ENCODE measurements around the gene TUBB1. TPM values are rescaled to one million over a fixed set of nuclear protein-coding genes. Genes with fewer than 3 reads are reported as not detected.

Gene TUBB1
- total and polyA plus RNA-seq, 2 of the 4 experiments (the other 2 are of a cell fraction) = not detected

DNA sequence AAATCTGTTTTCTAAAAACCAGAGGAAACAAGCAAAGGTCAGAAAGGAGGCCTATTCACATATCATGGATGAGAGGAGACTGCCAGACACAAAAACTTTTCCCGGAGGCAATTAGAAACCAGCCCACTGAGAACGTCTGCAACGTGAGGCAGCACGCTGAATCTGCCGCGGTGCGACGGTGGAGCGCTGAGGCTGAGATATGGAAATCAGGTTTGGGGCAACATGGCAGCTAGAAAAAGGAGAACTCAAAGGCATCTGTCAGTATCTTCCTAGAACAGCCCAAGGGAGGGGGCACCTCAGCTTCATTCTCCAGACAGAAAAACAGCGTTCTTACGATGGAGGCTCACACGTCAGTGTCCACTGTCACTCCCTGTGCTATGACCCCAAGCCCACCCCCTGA lies 18.2 kb downstream of the TUBB1 start:
- TF ChIP-seq FOS (IDR thresholded peaks at IDR 0.05; ENCODE audit: low read depth, low read length) (no peak), MAFK (IDR thresholded peaks at IDR 0.05; ENCODE audit: low read depth, low read length) (no peak), MAZ (IDR thresholded peaks at IDR 0.05; ENCODE audit: borderline replicate concordance, low read depth, low read length) (no peak), RCOR1 (IDR thresholded peaks at IDR 0.05; ENCODE audit: insufficient replicate concordance, low read length) (no peak), POLR2A (IDR thresholded peaks at IDR 0.05; ENCODE audit: low read depth, low read length) (no peak), SMC3 (IDR thresholded peaks at IDR 0.05; ENCODE audit: low read depth, low read length) (no peak), BHLHE40 (IDR thresholded peaks at IDR 0.05; ENCODE audit: low read depth, low read length) (no peak), CHD1 (IDR thresholded peaks at IDR 0.05; ENCODE audit: low read depth, low read length) (no peak), RFX5 (IDR thresholded peaks at IDR 0.05; ENCODE audit: low read depth, low read length) (no peak), NFE2L2 (IDR thresholded peaks at IDR 0.05; ENCODE audit: low read depth, low read length) (no peak)
- TF ChIP-seq, protein P1, sequence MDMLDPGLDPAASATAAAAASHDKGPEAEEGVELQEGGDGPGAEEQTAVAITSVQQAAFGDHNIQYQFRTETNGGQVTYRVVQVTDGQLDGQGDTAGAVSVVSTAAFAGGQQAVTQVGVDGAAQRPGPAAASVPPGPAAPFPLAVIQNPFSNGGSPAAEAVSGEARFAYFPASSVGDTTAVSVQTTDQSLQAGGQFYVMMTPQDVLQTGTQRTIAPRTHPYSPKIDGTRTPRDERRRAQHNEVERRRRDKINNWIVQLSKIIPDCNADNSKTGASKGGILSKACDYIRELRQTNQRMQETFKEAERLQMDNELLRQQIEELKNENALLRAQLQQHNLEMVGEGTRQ (IDR thresholded peaks at IDR 0.05; ENCODE audit: low read depth, low read length) = no peak
- TF ChIP-seq, protein P2, sequence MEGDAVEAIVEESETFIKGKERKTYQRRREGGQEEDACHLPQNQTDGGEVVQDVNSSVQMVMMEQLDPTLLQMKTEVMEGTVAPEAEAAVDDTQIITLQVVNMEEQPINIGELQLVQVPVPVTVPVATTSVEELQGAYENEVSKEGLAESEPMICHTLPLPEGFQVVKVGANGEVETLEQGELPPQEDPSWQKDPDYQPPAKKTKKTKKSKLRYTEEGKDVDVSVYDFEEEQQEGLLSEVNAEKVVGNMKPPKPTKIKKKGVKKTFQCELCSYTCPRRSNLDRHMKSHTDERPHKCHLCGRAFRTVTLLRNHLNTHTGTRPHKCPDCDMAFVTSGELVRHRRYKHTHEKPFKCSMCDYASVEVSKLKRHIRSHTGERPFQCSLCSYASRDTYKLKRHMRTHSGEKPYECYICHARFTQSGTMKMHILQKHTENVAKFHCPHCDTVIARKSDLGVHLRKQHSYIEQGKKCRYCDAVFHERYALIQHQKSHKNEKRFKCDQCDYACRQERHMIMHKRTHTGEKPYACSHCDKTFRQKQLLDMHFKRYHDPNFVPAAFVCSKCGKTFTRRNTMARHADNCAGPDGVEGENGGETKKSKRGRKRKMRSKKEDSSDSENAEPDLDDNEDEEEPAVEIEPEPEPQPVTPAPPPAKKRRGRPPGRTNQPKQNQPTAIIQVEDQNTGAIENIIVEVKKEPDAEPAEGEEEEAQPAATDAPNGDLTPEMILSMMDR (conservative IDR thresholded peaks at IDR 0.05; ENCODE audit: low read depth, low read length) = no peak
- in situ Hi-C loops (cut with MboI; ENCODE audit: low sequenced_read_pairs) = loop anchor here (25.0 kb wide), 3 partner anchors 800 to 1650 kb away; partner anchors contain the start of genes ANKRD60 and RBM38
- intact Hi-C loops (cut with micrococcal nuclease) = no loop called here
- H2AK9ac ChIP-seq (replicated peaks; ENCODE audit: low read depth, low read length, poor library complexity) = no peak overlapping the region
- no peak overlapping the region for H3K4ac ChIP-seq (ENCODE audit: low read depth, low read length)
- no peak overlapping the region for H3K27ac ChIP-seq (ENCODE audit: insufficient read depth, low read length)
- no peak overlapping the region for H2BK120ac ChIP-seq (ENCODE audit: low read depth, low read length)
- no peak for DNase-seq
- no peak overlapping the region for H3K4me3 ChIP-seq (ENCODE audit: insufficient read depth, low read depth, low read length)
- H4K5ac ChIP-seq (ENCODE audit: low read depth, low read length) = no peak overlapping the region
- no peak for ATAC-seq (ENCODE audit: low read depth)
- H4K20me1 ChIP-seq (ENCODE audit: insufficient read depth, low read length) = peaks cover 12% of the 10 kb centered on the region; the same call in 1 of the 2 replicates
- peaks cover 21% of the 10 kb centered on the region for H3K36me3 ChIP-seq (ENCODE audit: control insufficient read depth, insufficient read depth, low read length)
- H2AFZ ChIP-seq (replicated peaks; ENCODE audit: low read length, poor library complexity) = no peak overlapping the region
- BruUV-seq (replicated peaks) = no TSS peak
- H3K4me2 ChIP-seq (ENCODE audit: low read depth, low read length) = no peak overlapping the region
- peaks cover 4% of the 10 kb centered on the region for H3K4me1 ChIP-seq (ENCODE audit: control insufficient read depth, insufficient read depth, low read length)
- H3K14ac ChIP-seq (replicated peaks; ENCODE audit: low read depth, low read length) = no peak overlapping the region
- no peak overlapping the region for H2BK15ac ChIP-seq (ENCODE audit: low read depth, low read length)
- no peak overlapping the region for H4K91ac ChIP-seq (ENCODE audit: insufficient read depth, low read depth, low read length)
- ChIA-PET POLR2A (ENCODE audit: unreplicated experiment) (no interaction called here), CTCF (no interaction called here)
- dilution Hi-C loops (cut with HindIII; ENCODE audit: low sequenced_read_pairs, unreplicated experiment) = no loop called here
- H3K56ac ChIP-seq (ENCODE audit: extremely low read depth, insufficient read depth, low read length) = no peak overlapping the region
- H3K23ac ChIP-seq (ENCODE audit: low read depth, low read length) = no peak overlapping the region
- H2AK5ac ChIP-seq (ENCODE audit: low read depth, low read length) = no peak overlapping the region
- H3K18ac ChIP-seq (ENCODE audit: low read depth, low read length) = no peak overlapping the region
- H3K9me3 ChIP-seq (ENCODE audit: control insufficient read depth, insufficient read depth, low read length) = no peaks in the 10 kb centered on the region
- no peak overlapping the region for H2BK5ac ChIP-seq (ENCODE audit: low read depth, low read length, poor library complexity, severe bottlenecking)
- peaks cover 6% of the 10 kb centered on the region; the same call in 1 of the 2 replicates for H3K9me1 ChIP-seq (ENCODE audit: insufficient read depth, low read length)
- H3K79me1 ChIP-seq (ENCODE audit: low read depth in 1 of 2, low read length in 2 of 2) = peaks cover 36 to 54% of the 10 kb centered on the region in 2 experiments
- 98% methylated on average over 8 of the region's 12 CpGs; no CpG with 5 or more reads in 1 of the 2 experiments for WGBS, 2 experiments (ENCODE audit: extremely low coverage in 2 of 2, insufficient read length in 1 of 2)
- no peak overlapping the region for H2BK20ac ChIP-seq (ENCODE audit: low read depth, low read length)
- no peaks in the 10 kb centered on the region for H3K27me3 ChIP-seq (ENCODE audit: control insufficient read depth, insufficient read depth, low read length)
- no peak overlapping the region for H3K9ac ChIP-seq (ENCODE audit: low read depth, low read length)
- no peak overlapping the region for H4K8ac ChIP-seq (ENCODE audit: low read depth in 2 of 2, low read length in 2 of 2)

Measured in IMR-90 (cell line).